GM19372 (cell line): Measurements from ENCODE around the gene UBE2R2.
"Not testable (repeated sequence)": the region's sequence is repeated elsewhere in the genome, so short reads cannot be mapped to it uniquely, and the experiment has no call there.

Experiments used
- ATAC-seq: cut with Tn5 transposase; IDR thresholded peaks from one replicate; pipeline ENCODE4 v1.9.1; 2021; ENCODE audit warnings: mild to moderate bottlenecking, low read depth, moderate library complexity; ENCODE audit not compliant: unreplicated experiment

Gene UBE2R2, protein sequence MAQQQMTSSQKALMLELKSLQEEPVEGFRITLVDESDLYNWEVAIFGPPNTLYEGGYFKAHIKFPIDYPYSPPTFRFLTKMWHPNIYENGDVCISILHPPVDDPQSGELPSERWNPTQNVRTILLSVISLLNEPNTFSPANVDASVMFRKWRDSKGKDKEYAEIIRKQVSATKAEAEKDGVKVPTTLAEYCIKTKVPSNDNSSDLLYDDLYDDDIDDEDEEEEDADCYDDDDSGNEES

DNA sequence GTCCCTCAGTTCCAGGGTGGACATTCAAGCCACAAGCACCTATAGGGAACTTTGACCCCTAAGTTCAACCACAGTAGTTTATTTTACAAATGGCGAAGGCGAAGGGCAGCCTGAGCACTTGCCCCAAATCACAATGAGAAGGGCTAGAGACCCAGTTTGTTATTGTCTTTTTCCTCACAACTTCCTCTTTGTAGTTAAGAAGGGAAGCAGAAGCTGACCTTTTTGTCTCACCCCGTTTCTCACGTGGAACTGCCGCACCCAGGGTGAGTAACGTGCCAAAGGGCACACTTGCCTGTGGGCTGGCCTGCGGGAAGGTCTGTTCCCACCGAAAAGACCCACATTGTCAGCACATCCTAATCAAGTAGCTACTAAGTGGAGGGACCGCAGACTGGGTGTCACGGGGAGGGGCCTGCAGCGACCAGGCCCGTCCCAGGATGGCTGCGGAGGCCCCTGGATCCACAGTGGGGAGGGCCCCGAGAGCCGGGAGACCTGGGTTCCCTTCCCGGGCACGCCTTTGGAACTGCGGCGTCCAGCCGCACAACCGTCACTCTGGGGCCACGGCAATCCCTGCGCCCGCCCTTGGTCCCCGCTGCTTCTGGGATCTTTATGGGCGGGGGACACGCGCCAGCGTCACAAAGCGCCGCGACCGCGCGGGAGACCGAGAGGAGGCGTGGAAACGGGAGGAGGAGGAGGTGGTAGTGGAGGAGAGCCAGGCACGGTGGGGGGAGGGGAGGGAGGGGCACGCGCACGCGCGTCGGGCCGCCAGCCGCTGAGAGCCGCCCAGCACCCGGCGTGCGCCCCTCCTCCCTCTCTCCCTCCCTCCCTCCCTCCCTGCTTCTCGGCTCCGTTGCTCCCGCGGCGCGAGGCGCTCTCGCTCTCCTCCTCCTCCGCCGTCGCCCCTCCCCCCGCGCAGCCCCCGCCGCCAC lies at the start of gene UBE2R2:
TSS of gene UBE2R2 (plus strand) at position 834 of the 926 bp plus-strand sequence. CDS start 598 bp downstream, outside the sequence.
- peak; percentile 47 for ATAC-seq

GRCh38 chr9:33770156-33770880 lies 46.6 kb upstream of the UBE2R2 start:
- ATAC-seq: not testable (repeated sequence)

DNA sequence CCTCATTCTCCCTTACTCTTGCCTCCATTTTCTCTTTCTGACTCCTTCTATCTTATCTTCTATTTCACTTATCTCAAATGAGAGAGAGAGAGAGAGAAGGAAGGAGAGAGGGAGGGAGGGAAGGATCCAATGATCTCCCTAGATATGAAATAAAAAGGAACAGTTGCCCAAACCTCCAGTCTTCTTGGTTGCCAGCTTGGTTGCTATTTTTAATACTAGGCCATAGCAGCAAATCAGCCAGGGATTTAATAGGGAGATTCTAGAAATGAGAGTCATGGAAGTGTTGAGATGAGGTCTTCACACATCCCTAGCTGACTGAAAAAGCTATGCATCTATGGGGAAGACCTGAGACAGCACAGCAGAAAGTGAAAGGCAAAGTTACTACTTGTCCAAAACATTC lies 43.8 kb upstream of the UBE2R2 start:
- ATAC-seq: not testable (repeated sequence)

GRCh38 chr9:33774074-33774659 lies 42.8 kb upstream of the UBE2R2 start:
- ATAC-seq: not testable (repeated sequence)

DNA sequence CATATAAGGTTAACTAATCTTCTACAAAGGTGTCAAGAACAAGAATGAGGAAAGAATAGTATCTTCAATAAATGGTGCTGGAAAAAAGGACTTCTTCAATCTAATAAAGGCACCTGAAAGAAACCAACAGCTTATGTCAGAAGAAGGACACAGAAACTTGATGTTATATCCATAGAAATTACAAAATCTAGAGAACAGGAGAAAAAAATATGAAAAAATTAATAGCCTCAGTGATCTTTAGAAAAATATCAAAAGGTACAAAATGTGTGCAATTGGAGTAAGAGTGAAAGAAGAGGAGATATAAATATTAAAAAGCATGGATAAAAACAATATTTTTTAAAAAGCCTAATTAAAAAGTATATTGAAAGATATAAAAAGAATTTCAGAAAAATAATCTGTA lies 40.4 kb upstream of the UBE2R2 start:
- ATAC-seq: no peak

- no peak for ATAC-seq
Observed at GRCh38 chr9:33778700-33779351, 38.1 kb upstream of the UBE2R2 start.

DNA sequence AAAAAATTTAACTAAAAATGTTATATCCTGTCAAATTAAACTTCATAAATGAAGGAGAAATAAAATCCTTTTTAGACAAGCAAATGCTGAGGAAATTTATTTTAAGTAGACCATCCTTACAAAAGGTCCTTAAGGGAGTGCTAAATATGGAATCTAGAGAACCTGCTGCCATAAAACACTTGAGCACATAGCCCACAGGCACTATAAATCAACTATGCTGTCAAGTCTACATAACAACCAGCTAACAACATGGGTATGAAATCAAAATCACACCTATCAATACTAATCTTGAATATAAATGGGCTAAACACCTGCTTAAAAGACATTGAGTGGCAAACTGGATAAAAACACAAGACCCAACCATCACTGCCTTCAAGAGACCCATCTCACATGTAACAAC lies 36.7 kb upstream of the UBE2R2 start:
- ATAC-seq: no peak

DNA sequence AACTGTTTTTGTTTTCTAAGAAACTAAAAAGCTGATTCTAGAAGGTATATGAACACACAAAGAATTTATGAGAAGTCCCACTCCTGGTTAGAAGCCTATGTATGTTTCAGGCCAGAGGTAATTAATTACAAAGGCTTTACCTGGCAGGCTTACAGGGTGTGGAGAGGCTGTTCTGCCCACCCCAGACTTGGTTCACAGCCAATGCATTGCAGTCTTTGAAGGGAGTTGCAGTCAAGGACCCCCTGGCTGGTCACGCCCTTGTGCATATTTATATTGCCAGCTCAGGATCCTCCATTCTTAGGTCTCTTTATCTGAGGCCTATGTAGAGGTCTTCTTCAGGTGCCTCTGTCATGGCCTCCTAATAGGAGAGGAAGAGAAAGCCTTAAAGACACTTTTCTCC lies 35.2 kb upstream of the UBE2R2 start:
- ATAC-seq: no peak

DNA sequence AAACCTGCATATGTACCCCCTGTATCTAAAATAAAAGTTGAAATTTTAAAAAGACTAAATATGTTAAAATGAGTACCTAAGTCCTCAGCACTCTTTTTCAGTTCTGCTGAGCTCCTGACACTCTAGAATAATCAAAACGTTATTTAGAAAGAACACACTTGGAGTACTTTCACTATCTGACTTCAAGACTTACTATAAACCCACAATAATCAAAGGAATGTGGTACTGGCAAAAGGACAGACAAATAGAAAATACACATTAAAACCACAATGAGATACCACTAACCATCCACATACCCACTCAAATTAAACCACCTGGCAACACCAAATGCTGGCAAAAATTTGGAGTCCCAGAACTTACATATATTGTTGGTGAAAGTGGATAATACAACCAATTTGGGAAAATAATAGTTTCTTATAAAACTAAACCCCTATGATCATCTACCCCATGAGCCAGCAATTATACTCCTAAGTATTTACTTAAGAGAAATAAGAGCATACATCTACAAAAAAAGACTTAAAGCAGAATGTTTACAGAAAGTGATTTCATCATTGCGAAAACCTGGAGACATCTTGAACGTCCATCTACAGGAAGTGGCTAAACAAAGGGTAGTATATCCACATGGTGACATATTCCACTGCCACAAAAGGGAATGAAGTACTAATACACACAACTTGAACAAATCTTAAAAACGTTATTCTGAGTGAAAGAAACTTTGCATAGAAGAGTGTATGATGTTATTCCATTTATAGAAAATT lies 34.4 kb upstream of the UBE2R2 start:
- no peak for ATAC-seq

DNA sequence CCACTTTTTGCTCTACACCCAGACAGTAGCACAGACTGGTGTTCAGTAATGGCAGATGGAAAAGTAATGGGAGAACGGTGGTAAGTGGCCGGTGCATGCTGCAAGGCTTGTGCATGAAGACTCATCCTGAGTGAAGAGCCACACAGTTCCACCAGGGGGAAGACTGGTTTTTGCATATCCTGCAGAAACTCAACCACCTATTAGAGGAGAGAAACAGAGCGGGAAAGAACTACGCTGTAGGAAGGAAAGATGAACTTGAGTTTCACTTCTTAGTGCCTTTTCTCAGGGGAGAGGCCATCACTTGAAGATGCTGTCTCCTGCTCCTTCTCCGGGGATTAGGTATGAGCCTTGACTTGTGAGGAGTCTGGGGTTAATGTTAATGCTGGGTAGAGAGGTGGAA lies 31.0 kb upstream of the UBE2R2 start:
- no peak for ATAC-seq

GRCh38 chr9:33786681-33787080 lies 30.3 kb upstream of the UBE2R2 start:
- ATAC-seq: no peak

GRCh38 chr9:33787839-33788238 lies 29.1 kb upstream of the UBE2R2 start:
- ATAC-seq: no peak

DNA sequence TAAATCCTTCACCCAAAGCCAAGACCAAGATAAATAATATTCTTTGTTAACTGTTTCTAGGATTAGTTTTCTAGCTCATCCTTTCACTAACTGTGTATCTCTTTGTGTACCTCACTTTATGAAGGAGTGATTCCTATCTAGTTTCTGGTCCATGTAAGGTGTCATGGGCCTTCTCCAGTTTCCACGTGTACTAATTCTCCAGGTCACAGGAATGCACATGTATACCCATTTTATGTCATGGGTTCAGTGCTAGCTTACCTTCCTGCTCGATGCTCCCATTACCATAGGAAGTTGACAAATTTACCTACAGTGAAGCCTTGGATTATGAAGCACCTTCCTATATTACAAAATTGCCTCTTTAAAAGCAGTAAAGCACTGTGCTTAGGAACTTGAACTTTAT lies 27.5 kb upstream of the UBE2R2 start:
- not testable (repeated sequence) for ATAC-seq

DNA sequence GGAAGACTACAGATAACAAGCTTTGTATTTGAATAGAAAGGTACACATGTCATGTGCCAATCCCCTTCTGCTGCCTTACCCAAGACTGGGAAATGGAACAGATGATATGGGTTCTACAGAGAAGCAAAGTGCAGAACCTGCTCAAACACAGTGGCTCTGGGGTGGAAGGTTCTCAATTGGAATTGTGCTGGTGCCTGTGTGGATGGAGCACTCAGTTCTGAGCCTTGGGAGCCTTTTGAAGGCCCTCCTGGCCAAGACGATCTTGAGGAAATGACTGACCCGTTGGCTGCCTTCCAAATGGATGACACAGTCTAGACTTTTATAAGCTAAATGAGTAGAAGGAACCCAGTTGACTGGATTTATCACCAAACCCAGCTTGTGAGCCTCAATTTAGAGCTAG lies 25.8 kb upstream of the UBE2R2 start:
- no peak for ATAC-seq

- ATAC-seq: not testable (repeated sequence)
Observed at GRCh38 chr9:33793496-33793895, 23.5 kb upstream of the UBE2R2 start.

DNA sequence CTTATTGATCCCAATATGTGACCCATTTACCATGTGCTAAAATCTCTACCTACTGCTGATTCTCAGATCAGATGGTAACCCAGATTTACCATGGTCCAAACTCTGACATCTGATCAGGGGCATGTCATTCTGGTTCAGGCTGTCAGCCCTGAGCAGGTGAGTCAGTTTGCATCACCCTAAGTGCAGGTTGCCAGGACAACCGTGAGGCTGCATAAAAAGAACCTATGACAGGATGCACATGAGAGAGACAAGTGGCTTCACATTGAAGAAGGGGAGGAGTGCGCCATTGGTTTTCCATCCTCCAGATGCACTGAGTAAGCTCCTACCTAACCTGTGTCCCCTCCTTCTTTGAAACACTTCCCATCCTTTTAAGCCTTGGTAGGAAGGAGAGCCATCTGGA lies 22.4 kb upstream of the UBE2R2 start:
- no peak for ATAC-seq

DNA sequence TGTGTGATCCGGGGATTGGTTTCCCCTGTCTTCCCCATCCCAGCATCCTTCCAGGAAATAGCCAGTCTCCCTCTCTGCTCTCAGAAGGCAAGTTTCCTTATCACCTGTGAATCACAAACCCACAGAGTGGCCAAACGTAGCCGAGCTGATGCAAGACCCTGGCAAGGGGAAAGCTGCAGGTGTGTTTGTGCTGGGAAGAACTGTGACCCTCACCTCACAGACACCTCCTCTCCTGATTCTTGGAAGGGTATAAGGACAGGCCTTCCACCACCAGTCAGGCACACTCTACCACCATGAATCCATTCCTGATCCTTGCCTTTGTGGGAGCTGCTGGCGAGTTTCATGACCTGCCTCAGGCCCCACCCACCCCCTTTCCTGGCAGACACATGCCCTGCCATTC lies 21.7 kb upstream of the UBE2R2 start, which contains the start of gene PRSS3:
TSS of gene PRSS3 (plus strand) at position 281 of the 400 bp plus-strand sequence. CDS start at position 294, 13 bp downstream.
- no peak for ATAC-seq

GRCh38 chr9:33795819-33796218 lies 21.1 kb upstream of the UBE2R2 start:
- ATAC-seq: no peak

DNA sequence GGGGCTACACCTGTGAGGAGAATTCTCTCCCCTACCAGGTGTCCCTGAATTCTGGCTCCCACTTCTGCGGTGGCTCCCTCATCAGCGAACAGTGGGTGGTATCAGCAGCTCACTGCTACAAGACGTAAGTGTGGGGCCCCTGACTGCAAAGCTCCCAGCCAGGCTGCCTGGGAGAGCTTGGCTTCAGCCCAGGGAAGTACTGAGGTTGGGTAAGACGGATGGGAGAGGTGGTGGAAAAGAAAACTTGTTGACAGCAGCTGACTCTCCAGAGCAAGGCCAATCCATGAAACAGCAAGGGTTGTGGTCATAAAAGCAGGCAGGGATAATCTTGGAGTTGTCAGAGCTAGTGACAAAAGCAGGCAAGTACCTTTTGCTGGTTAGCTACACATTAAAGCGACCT lies 20.3 kb upstream of the UBE2R2 start:
- not testable (repeated sequence) for ATAC-seq
